GM19372 (cell line): ENCODE data around the gene ZNF23.
"Not testable (repeated sequence)": the region's sequence is repeated elsewhere in the genome, so short reads cannot be mapped to it uniquely, and the experiment has no call there.

Experiments
- ATAC-seq: cut with Tn5 transposase; IDR thresholded peaks from one replicate; pipeline ENCODE4 v1.9.1; 2021; ENCODE audit warnings: mild to moderate bottlenecking, low read depth, moderate library complexity; ENCODE audit not compliant: unreplicated experiment

Gene ZNF23

GRCh38 chr16:71461686-71462648 is at the start of gene ZNF23:
ZNF23 (minus strand) TSS chr16:71462247; CDS start chr16:71456796, 5,451 bp downstream.
- ATAC-seq, result peak; percentile 98

GRCh38 chr16:71507061-71507460 is 45.0 kb upstream of the ZNF23 start:
- no peak for ATAC-seq

GRCh38 chr16:71504901-71505300 is 42.9 kb upstream of the ZNF23 start:
- no peak for ATAC-seq

GRCh38 chr16:71504051-71504450 is 42.0 kb upstream of the ZNF23 start:
- not testable (repeated sequence) for ATAC-seq

GRCh38 chr16:71501547-71501946 is 39.5 kb upstream of the ZNF23 start:
- no peak for ATAC-seq

GRCh38 chr16:71500964-71501363 is 38.9 kb upstream of the ZNF23 start:
- no peak for ATAC-seq

- no peak for ATAC-seq
These were observed 37.8 kb upstream of the ZNF23 start for GRCh38 chr16:71499775-71500364.

GRCh38 chr16:71498031-71498430 is 36.0 kb upstream of the ZNF23 start:
- ATAC-seq, result no peak

- ATAC-seq, result no peak
These were observed 31.2 kb upstream of the ZNF23 start for GRCh38 chr16:71493213-71493612.

GRCh38 chr16:71492786-71493185 is 30.7 kb upstream of the ZNF23 start:
- no peak for ATAC-seq

- ATAC-seq, result no peak
These were observed 29.0 kb upstream of the ZNF23 start for GRCh38 chr16:71491054-71491453.

GRCh38 chr16:71490361-71490760 is 28.3 kb upstream of the ZNF23 start:
- ATAC-seq, result no peak

- ATAC-seq, result no peak
These were observed 27.1 kb upstream of the ZNF23 start, which contains the start of gene ZNF19 for GRCh38 chr16:71489122-71489521. ZNF19 (minus strand) TSS chr16:71489324; CDS start chr16:71482114, 7,210 bp downstream.

GRCh38 chr16:71484006-71484893 is 22.2 kb upstream of the ZNF23 start:
- ATAC-seq, result peak; percentile 85

GRCh38 chr16:71482569-71482968 is 20.5 kb upstream of the ZNF23 start:
- ATAC-seq, result no peak

GRCh38 chr16:71480956-71481355 is 18.9 kb upstream of the ZNF23 start:
- no peak for ATAC-seq

- ATAC-seq, result no peak
These were observed 17.4 kb upstream of the ZNF23 start for GRCh38 chr16:71479420-71479819.

GRCh38 chr16:71476457-71477124 is 14.5 kb upstream of the ZNF23 start:
- ATAC-seq, result no peak

- no peak for ATAC-seq
These were observed 12.8 kb upstream of the ZNF23 start for GRCh38 chr16:71474864-71475263.

- no peak for ATAC-seq
These were observed 11.8 kb upstream of the ZNF23 start for GRCh38 chr16:71473891-71474290.
